ENCODE data around the gene PDSS2. TPM values are rescaled to one million over a fixed set of nuclear protein-coding genes. Genes with fewer than 3 reads are reported as not detected.

PDSS2 gene
- polyA plus RNA-seq (2011; rRNA removed) = 11.6 and 13.9 TPM in 2 replicates
- polyA minus RNA-seq (2011; rRNA and poly(A)+ RNA removed) = 15.6 and 22.9 TPM in 2 replicates

- H3K36me3 ChIP-seq (ENCODE audit: control insufficient read depth, insufficient read depth, low read length) = no peaks in the 10 kb centered on the region
- TF ChIP-seq CTCF (IDR thresholded peaks at IDR 0.05; ENCODE audit: insufficient read depth, low read depth, low read length) = peak; percentile 68
- H3K27me3 ChIP-seq (ENCODE audit: control insufficient read depth, insufficient read depth, low read length) = no peaks in the 10 kb centered on the region
- peak; percentile 75 for DNase-seq (ENCODE audit: low read depth)
- CTCF ChIA-PET = interaction anchor here (0.6 to 2.4 kb wide), 9 partner anchors 9 to 330 kb away, joined by 3 to 11 read pairs (median 3); no protein-coding TSS in a partner anchor
- peak within 1 kb of the TSS; percentile 56 for H3K4me3 ChIP-seq (ENCODE audit: low read depth, low read length)
- POLR2A ChIA-PET = interaction anchor here (0.6 kb wide), 1 partner anchor 15 kb away, joined by 3 read pairs; no protein-coding TSS in a partner anchor
These were observed at the start of gene PDSS2 for GRCh38 chr6:107459283-107460082. PDSS2 (minus strand) TSS chr6:107459564; CDS start chr6:107459285, 279 bp downstream.

DNA sequence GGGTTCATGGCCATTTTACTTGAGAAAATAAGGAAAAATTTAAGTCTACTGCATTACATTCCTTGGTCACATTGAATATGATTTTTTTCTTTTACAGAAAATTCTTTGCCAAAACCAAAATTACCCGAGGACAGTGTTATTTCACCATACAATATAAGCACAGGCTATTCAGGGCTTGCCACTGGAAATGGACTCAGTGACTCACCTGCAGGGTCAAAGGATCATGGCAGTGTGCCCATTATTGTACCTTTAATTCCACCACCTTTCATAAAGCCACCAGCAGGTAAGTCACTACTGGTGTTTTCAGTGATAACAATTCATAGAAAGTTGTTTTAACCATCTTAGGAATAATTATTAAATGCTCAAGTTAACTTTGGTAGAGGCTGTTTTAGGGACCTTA, 46.8 kb upstream of the PDSS2 start:
- Histone ChIP-seq H3K4me3 (ENCODE audit: low read depth, low read length) (no peak overlapping the region), H3K36me3 (ENCODE audit: control insufficient read depth, insufficient read depth, low read length) (no peaks in the 10 kb centered on the region), H3K27me3 (ENCODE audit: control insufficient read depth, insufficient read depth, low read length) (no peaks in the 10 kb centered on the region)
- ChIA-PET POLR2A (no interaction called here), CTCF (no interaction called here)
- TF ChIP-seq CTCF (IDR thresholded peaks at IDR 0.05; ENCODE audit: insufficient read depth, low read depth, low read length) = no peak
- no peak for DNase-seq (ENCODE audit: low read depth)

GRCh38 chr6:107504270-107505026, 45.1 kb upstream of the PDSS2 start:
- no peak for TF ChIP-seq CTCF (IDR thresholded peaks at IDR 0.05; ENCODE audit: insufficient read depth, low read depth, low read length)
- no peak overlapping the region for H3K4me3 ChIP-seq (ENCODE audit: low read depth, low read length)
- DNase-seq (ENCODE audit: low read depth) = no peak
- ChIA-PET CTCF (interaction anchor here (0.6 kb wide), 1 partner anchor 103 kb away, joined by 3 read pairs; no protein-coding TSS in a partner anchor), POLR2A (no interaction called here)
- H3K27me3 ChIP-seq (ENCODE audit: control insufficient read depth, insufficient read depth, low read length) = no peaks in the 10 kb centered on the region
- H3K36me3 ChIP-seq (ENCODE audit: control insufficient read depth, insufficient read depth, low read length) = no peaks in the 10 kb centered on the region

GRCh38 chr6:107496892-107497684, 37.7 kb upstream of the PDSS2 start:
- Histone ChIP-seq H3K4me3 (ENCODE audit: low read depth, low read length) (no peak overlapping the region), H3K27me3 (ENCODE audit: control insufficient read depth, insufficient read depth, low read length) (peaks cover 7% of the 10 kb centered on the region), H3K36me3 (ENCODE audit: control insufficient read depth, insufficient read depth, low read length) (no peaks in the 10 kb centered on the region)
- ChIA-PET CTCF (interaction anchor here (1.6 kb wide), 1 partner anchor 8 kb away, joined by 5 read pairs; no protein-coding TSS in a partner anchor), POLR2A (no interaction called here)
- TF ChIP-seq CTCF (IDR thresholded peaks at IDR 0.05; ENCODE audit: insufficient read depth, low read depth, low read length) = no peak
- no peak for DNase-seq (ENCODE audit: low read depth)

All from BJ (cell line).